HCT116 (cell line): ENCODE data around the gene B4GALT4. TPM values are rescaled to one million over a fixed set of nuclear protein-coding genes. Genes with fewer than 3 reads are reported as not detected.

Experiments used
- ATAC-seq: fragments of 200-7000 bp; cut with Tn5 transposase; 2 replicates; pipeline ENCODE4 v1.9.1; 2020; ENCODE audit warnings: mild to moderate bottlenecking, moderate library complexity
- BruUV-seq: library from RNA; stranded (reverse); fragments of 400-500 nt; replicated peaks from 2 replicates; lab custom pipeline; 2021; lab: Mats Ljungman, UMichigan
- CTCF ChIA-PET: fragments of 300-600 bp; sonication (Branson Sonifier 250); formaldehyde crosslinking; loops from one replicate; lab custom pipeline; 2021; ENCODE audit warnings: antibody characterized with exemption; lab: Charles Lee
- POLR2A ChIA-PET: fragments of 300-600, 350-600 bp; sonication (Branson Sonifier 250); formaldehyde crosslinking; loops from one replicate; lab custom pipeline; 2021; ENCODE audit warnings: antibody characterized with exemption; lab: Charles Lee
- RAD21 ChIA-PET, 2 experiments: fragments of 300-600 bp; sonication (Branson Sonifier 250); formaldehyde crosslinking; loops; one replicate each; lab custom pipeline; 2023; ENCODE audit warnings: low total read pairs in 2 of 2; ENCODE audit not compliant: uncharacterized antibody in 2 of 2, unreplicated experiment in 2 of 2, low non-redundant PET in 1 of 2; lab: Charles Lee
- DNase-seq: peaks from one replicate; pipeline ENCODE4 v3.0.0-alpha.2; 2010; ENCODE audit warnings: low read depth, low spot score
- H2AFZ ChIP-seq: fragments of 200-600 bp; shearing (Covaris generic), sonication (generic); 2 replicates; pipeline ENCODE4 v1.6.1; 2017; ENCODE audit warnings: low read depth, mixed run types, mixed read lengths, antibody characterized with exemption, low read length; ENCODE audit not compliant: poor library complexity, severe bottlenecking
- H3K27ac ChIP-seq: 2 replicates; pipeline ENCODE4 v1.5.1; 2012; ENCODE audit warnings: low read depth, low read length
- H3K27me3 ChIP-seq: fragments of 200-600 bp; sonication (generic); 2 replicates; pipeline ENCODE4 v1.6.1; 2016; ENCODE audit warnings: mixed run types, low read length, mixed read lengths; ENCODE audit not compliant: insufficient read depth
- H3K36me3 ChIP-seq, 2 experiments: fragments of 200-500 bp in 1 of 2; fragments of 200-600 bp in 1 of 2; sonication (Bioruptor generic) in 1 of 2; sonication (generic) in 1 of 2; 2 replicates each; pipeline versions ENCODE4 v1.5.1 to v1.6.1; 2014 to 2016; ENCODE audit warnings: low read length in 2 of 2, inconsistent platforms in 1 of 2, mixed read lengths in 1 of 2, mixed run types in 1 of 2; ENCODE audit not compliant: insufficient read depth in 2 of 2, control insufficient read depth in 1 of 2
- H3K4me1 ChIP-seq, 2 experiments: fragments of 200-600 bp in 1 of 2; sonication (generic) in 1 of 2; 2 replicates each; pipeline versions ENCODE4 v1.5.1 to v1.6.1; 2012 to 2017; ENCODE audit warnings: low read length in 2 of 2, inconsistent platforms in 1 of 2, mild to moderate bottlenecking in 1 of 2, mixed read lengths in 1 of 2, mixed run types in 1 of 2, moderate library complexity in 1 of 2; ENCODE audit not compliant: insufficient read depth in 2 of 2, control insufficient read depth in 1 of 2
- H3K4me2 ChIP-seq: fragments of 200-600 bp; sonication (generic); 2 replicates; pipeline ENCODE4 v1.6.1; 2017; ENCODE audit warnings: mixed run types, low read length, mixed read lengths
- H3K4me3 ChIP-seq, 2 experiments: fragments of 200-600 bp in 1 of 2; sonication (generic) in 1 of 2; replicated peaks in 1 of 2; 2 replicates each; pipeline ENCODE4 v1.5.1; 2011 to 2016; ENCODE audit warnings: low read length in 2 of 2, control low read depth in 1 of 2, low read depth in 1 of 2, mild to moderate bottlenecking in 1 of 2, mixed read lengths in 1 of 2, mixed run types in 1 of 2
- H3K79me2 ChIP-seq: fragments of 200-600 bp; sonication (generic); 2 replicates; pipeline ENCODE4 v1.6.1; 2017; ENCODE audit warnings: mild to moderate bottlenecking, mixed run types, low read length, moderate library complexity, mixed read lengths; ENCODE audit not compliant: insufficient read depth
- H3K9ac ChIP-seq: fragments of 200-600 bp; sonication (generic); 2 replicates; pipeline ENCODE4 v1.6.1; 2016; ENCODE audit warnings: low read length, mixed read lengths
- H3K9me2 ChIP-seq: fragments of 200-600 bp; sonication (generic), shearing (Covaris generic); 2 replicates; pipeline ENCODE4 v1.6.1; 2017; ENCODE audit warnings: mixed run types, mild to moderate bottlenecking, moderate library complexity; ENCODE audit not compliant: insufficient read depth
- H3K9me3 ChIP-seq, 2 experiments: fragments of 200-500 bp in 1 of 2; fragments of 200-600 bp in 1 of 2; sonication (Bioruptor generic) in 1 of 2; sonication (generic) in 1 of 2; 2 replicates each; pipeline ENCODE4 v1.6.1; 2014 to 2017; ENCODE audit warnings: low read length in 2 of 2, mixed read lengths in 2 of 2, inconsistent platforms in 1 of 2, low read depth in 1 of 2, mild to moderate bottlenecking in 1 of 2, mixed run types in 1 of 2, moderate library complexity in 1 of 2; ENCODE audit not compliant: control insufficient read depth in 1 of 2, insufficient read depth in 1 of 2
- H4K20me1 ChIP-seq: fragments of 200-600 bp; sonication (generic), shearing (Covaris generic); 2 replicates; pipeline ENCODE4 v1.6.1; 2017; ENCODE audit warnings: mixed run types, mild to moderate bottlenecking, moderate library complexity; ENCODE audit not compliant: insufficient read depth
- ATF3 ChIP-seq: IDR thresholded peaks from 2 replicates; pipeline ENCODE4 v1.6.1; 2012
- CTCF ChIP-seq, 3 experiments: fragments of 200-600 bp in 1 of 3; sonication (generic) in 1 of 3; IDR thresholded peaks in 2 of 3; conservative IDR thresholded peaks in 1 of 3; 2 replicates each; pipeline ENCODE4 v1.5.1; 2012 to 2017; ENCODE audit warnings: low read depth in 2 of 3, low read length in 2 of 3, antibody characterized with exemption in 1 of 3, borderline replicate concordance in 1 of 3, control low read depth in 1 of 3, mild to moderate bottlenecking in 1 of 3, mixed read lengths in 1 of 3, mixed run types in 1 of 3, moderate library complexity in 1 of 3; ENCODE audit not compliant: insufficient read depth in 1 of 3
- ELF1 ChIP-seq: IDR thresholded peaks from 2 replicates; pipeline ENCODE4 v1.6.1; 2012; ENCODE audit warnings: low read depth, borderline replicate concordance
- EZH2 ChIP-seq: fragments of 200-600 bp; sonication (generic); IDR thresholded peaks from 2 replicates; pipeline ENCODE4 v1.6.1; 2017; ENCODE audit warnings: antibody characterized with exemption, mixed run types
- EZH2phosphoT487 ChIP-seq: fragments of 200-600 bp; IDR thresholded peaks from 2 replicates; pipeline ENCODE4 v1.6.1; 2018; ENCODE audit warnings: antibody characterized with exemption, borderline replicate concordance
- JUND ChIP-seq: IDR thresholded peaks from 2 replicates; pipeline ENCODE4 v1.6.1; 2012
- MAX ChIP-seq: IDR thresholded peaks from 2 replicates; pipeline ENCODE4 v1.6.1; 2012
- POLR2A ChIP-seq: IDR thresholded peaks from 2 replicates; pipeline ENCODE4 v1.7.0; 2011; ENCODE audit warnings: borderline replicate concordance; ENCODE audit not compliant: insufficient read depth, insufficient read length; ENCODE audit errors: extremely low read depth
- RAD21 ChIP-seq: IDR thresholded peaks from 2 replicates; pipeline ENCODE4 v1.6.1; 2012; ENCODE audit warnings: low read depth, mild to moderate bottlenecking
- REST ChIP-seq: IDR thresholded peaks from 2 replicates; pipeline ENCODE4 v1.6.1; 2012; ENCODE audit warnings: low read depth
- SIN3A ChIP-seq: IDR thresholded peaks from 2 replicates; pipeline ENCODE4 v1.6.1; 2012; ENCODE audit warnings: low read depth
- SP1 ChIP-seq: IDR thresholded peaks from 2 replicates; pipeline ENCODE4 v1.6.1; 2012; ENCODE audit warnings: low read depth
- SRF ChIP-seq: IDR thresholded peaks from 2 replicates; pipeline ENCODE4 v1.6.1; 2012; ENCODE audit warnings: low read depth
- YY1 ChIP-seq: IDR thresholded peaks from 2 replicates; pipeline ENCODE4 v1.6.1; 2011; ENCODE audit warnings: low read length, low read depth, moderate library complexity, mild to moderate bottlenecking; ENCODE audit not compliant: insufficient replicate concordance; ENCODE audit errors: extremely low read depth
- ZFX ChIP-seq: fragments of 450-650 bp; IDR thresholded peaks from 2 replicates; pipeline ENCODE4 v1.6.1; 2017
- ZNF274 ChIP-seq: fragments of 200-500 bp; sonication (Bioruptor generic); IDR thresholded peaks from 2 replicates; pipeline ENCODE4 v1.6.1; 2014; ENCODE audit warnings: mild to moderate bottlenecking, low read depth, low read length, inconsistent platforms
- intact Hi-C: fragments of 100-400 bp; cut with micrococcal nuclease; formaldehyde crosslinking; loops from 2 replicates; pipeline ENCODE4 v1.10.0; 2022
- total RNA-seq: library from RNA; stranded (reverse); gene quantifications from one replicate; pipeline ENCODE4 v1.2.1, GENCODE V29; 2021; ENCODE audit not compliant: unreplicated experiment

Gene B4GALT4
- total RNA-seq, 1 experiment from 2014 or later, result 15.9 TPM

- no peak overlapping the region for H3K4me3 ChIP-seq
- H3K4me2 ChIP-seq, result no peak overlapping the region
- H3K9me3 ChIP-seq, result no peaks in the 10 kb centered on the region
- BruUV-seq, result no TSS peak
- peaks cover 6 to 23% of the 10 kb centered on the region in 2 experiments for H3K4me1 ChIP-seq
- no peak overlapping the region for H2AFZ ChIP-seq
- TF ChIP-seq POLR2A, result no peak
- peaks cover 0 to 4% of the 10 kb centered on the region in 2 experiments; a peak in 1 of 4 replicates for H3K36me3 ChIP-seq
- ChIA-PET RAD21 (no interaction called here), CTCF (no interaction called here), POLR2A (no interaction called here)
- H3K27ac ChIP-seq, result no peak overlapping the region
- H3K27me3 ChIP-seq, result no peaks in the 10 kb centered on the region
- H3K9me2 ChIP-seq, result no peaks in the 10 kb centered on the region
- H3K9ac ChIP-seq, result no peak overlapping the region
- no peaks in the 10 kb centered on the region for H4K20me1 ChIP-seq
- no peak for ATAC-seq
- intact Hi-C loops, result no loop called here
- DNase-seq, result no peak
- peaks cover 23% of the 10 kb centered on the region for H3K79me2 ChIP-seq
Observed at GRCh38 chr3:119238363-119238762, 2.3 kb downstream of the B4GALT4 start.

- Histone ChIP-seq H3K27ac (no peak overlapping the region), H3K9me3 (no peaks in the 10 kb centered on the region), H3K9ac (no peak overlapping the region), H3K36me3 (peaks cover 0 to 4% of the 10 kb centered on the region in 2 experiments; a peak in 1 of 4 replicates), H3K4me3 (no peak overlapping the region), H3K4me1 (peaks cover 6 to 23% of the 10 kb centered on the region in 2 experiments), H2AFZ (no peak overlapping the region), H3K27me3 (no peaks in the 10 kb centered on the region), H4K20me1 (no peaks in the 10 kb centered on the region), H3K4me2 (no peak overlapping the region), H3K9me2 (no peaks in the 10 kb centered on the region), H3K79me2 (peaks cover 23% of the 10 kb centered on the region)
- no peak for ATAC-seq
- ChIA-PET RAD21 (no interaction called here), POLR2A (no interaction called here), CTCF (no interaction called here)
- intact Hi-C loops, result no loop called here
- no TSS peak for BruUV-seq
- TF ChIP-seq SP1, result no peak
- no peak for TF ChIP-seq SIN3A
- no peak for TF ChIP-seq ZNF274
- TF ChIP-seq EZH2, result no peak
- TF ChIP-seq CTCF (IDR thresholded peaks at IDR 0.05 in 2 of 3, conservative IDR thresholded peaks at IDR 0.05 in 1 of 3; ENCODE audit: borderline replicate concordance in 1 of 3, insufficient read depth in 1 of 3, low read depth in 2 of 3, low read length in 2 of 3), result no peak
- no peak for TF ChIP-seq ATF3
- no peak for TF ChIP-seq SRF
- TF ChIP-seq ZFX, result no peak
- no peak for TF ChIP-seq MAX
- no peak for TF ChIP-seq YY1
- no peak for TF ChIP-seq EZH2phosphoT487
- no peak for TF ChIP-seq POLR2A
- no peak for TF ChIP-seq RAD21
- no peak for TF ChIP-seq ELF1
- TF ChIP-seq REST, result no peak
- no peak for TF ChIP-seq JUND
- DNase-seq, result no peak
Observed at GRCh38 chr3:119237299-119237698, 3.4 kb downstream of the B4GALT4 start.
